ENCODE measurements around the gene RAD51AP2. TPM values are rescaled to one million over a fixed set of nuclear protein-coding genes. Genes with fewer than 3 reads are reported as not detected.

RAD51AP2 gene
- total RNA-seq, 1 experiment from 2014 or later, result not detected

DNA sequence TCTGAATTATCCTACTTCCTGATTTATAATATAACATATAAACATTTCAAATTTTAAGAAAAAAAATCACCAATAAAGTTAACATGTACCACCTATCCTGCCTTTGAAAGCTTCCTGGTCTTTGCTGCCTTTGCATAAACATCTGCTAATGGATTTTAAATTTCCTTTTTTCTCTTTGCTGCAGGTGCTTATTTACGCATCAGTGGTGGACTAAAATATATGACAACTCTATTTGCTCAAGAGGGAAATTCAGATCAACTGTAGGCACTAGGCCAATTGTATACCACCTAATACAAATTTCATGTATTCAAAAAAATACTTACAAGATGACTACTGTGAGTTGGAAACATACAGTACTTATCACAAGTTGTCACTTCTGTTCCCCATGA is 57.2 kb downstream of the RAD51AP2 start:
- DNase-seq (ENCODE audit: low read depth, low spot score) (no peak), ATAC-seq (no peak)
- Histone ChIP-seq H3K27ac (ENCODE audit: low read length) (no peak overlapping the region), H3K4me3 (ENCODE audit: low read depth in 2 of 2, low read length in 2 of 2) (no peak overlapping the region), H3K9me3 (ENCODE audit: control insufficient read depth, insufficient read depth, low read depth, low read length) (no peaks in the 10 kb centered on the region), H3K4me1 (ENCODE audit: control insufficient read depth, insufficient read depth, low read length) (no peaks in the 10 kb centered on the region), H3K36me3 (ENCODE audit: control insufficient read depth, insufficient read depth, low read length) (no peaks in the 10 kb centered on the region), H3K27me3 (ENCODE audit: control insufficient read depth, insufficient read depth, low read length) (no peaks in the 10 kb centered on the region)
- no TSS peak for BruUV-seq (replicated peaks)
- ChIA-PET POLR2A (no interaction called here), CTCF (no interaction called here)
- in situ Hi-C loops (cut with HindIII; ENCODE audit: low pct_unique_long_range_greater_than_20kb, low sequenced_read_pairs) (no loop called here), intact Hi-C loops (cut with micrococcal nuclease; ENCODE audit: unreplicated experiment) (no loop called here)
- no peak for TF ChIP-seq POLR2AphosphoS5 (IDR thresholded peaks at IDR 0.05; ENCODE audit: low read depth, low read length)

Other genes starting within 250 kb of the RAD51AP2 start
- not detected for gene VSNL1, start 22.3 kb upstream of the RAD51AP2 start, total RNA-seq (2021; ENCODE audit: unreplicated experiment)
- 43.8 TPM for gene SMC6, start 235.4 kb upstream of the RAD51AP2 start, total RNA-seq (2021; ENCODE audit: unreplicated experiment)
- 24.0 TPM for gene GEN1, start 235.7 kb upstream of the RAD51AP2 start, total RNA-seq (2021; ENCODE audit: unreplicated experiment)

Measured in Panc1 (cell line).